OCI-LY1 (cell line): ENCODE measurements around the gene KCNK3.

Experiments
- H2AFZ ChIP-seq: fragments of 200-600 bp; sonication (generic), shearing (Covaris generic); 2 replicates; pipeline ENCODE4 v1.6.0; 2014; ENCODE audit warnings: antibody characterized with exemption, mild to moderate bottlenecking, low read length
- H3F3A ChIP-seq: fragments of 200-600 bp; sonication (generic), shearing (Covaris generic); 2 replicates; pipeline ENCODE4 v1.6.0; 2014; ENCODE audit warnings: mild to moderate bottlenecking, antibody characterized with exemption, low read length, moderate library complexity; ENCODE audit not compliant: insufficient read depth
- H3K27ac ChIP-seq: fragments of 200-600 bp; sonication (generic); 2 replicates; pipeline ENCODE4 v1.5.1; 2014; ENCODE audit warnings: low read length, mixed run types, mild to moderate bottlenecking, low read depth; ENCODE audit not compliant: poor library complexity, severe bottlenecking
- H3K27me3 ChIP-seq: fragments of 200-600 bp; sonication (generic); 2 replicates; pipeline ENCODE4 v1.6.0; 2014; ENCODE audit warnings: antibody characterized with exemption, mild to moderate bottlenecking, low read length, moderate library complexity; ENCODE audit not compliant: insufficient read depth
- H3K36me3 ChIP-seq: fragments of 200-600 bp; sonication (generic); 2 replicates; pipeline ENCODE4 v1.6.1; 2014; ENCODE audit warnings: mild to moderate bottlenecking, antibody characterized with exemption, low read length, moderate library complexity, mixed read lengths; ENCODE audit not compliant: insufficient read depth
- H3K4me1 ChIP-seq: fragments of 200-600 bp; sonication (generic); 2 replicates; pipeline ENCODE4 v1.5.1; 2014; ENCODE audit warnings: mild to moderate bottlenecking, low read length, moderate library complexity; ENCODE audit not compliant: insufficient read depth, severe bottlenecking
- H3K4me2 ChIP-seq: fragments of 200-600 bp; sonication (generic), shearing (Covaris generic); 2 replicates; pipeline ENCODE4 v1.6.1; 2014; ENCODE audit warnings: low read length
- H3K4me3 ChIP-seq: fragments of 200-600 bp; sonication (generic); 2 replicates; pipeline ENCODE4 v1.5.1; 2014; ENCODE audit warnings: low read length, low read depth, mild to moderate bottlenecking, mixed read lengths; ENCODE audit not compliant: poor library complexity, severe bottlenecking
- H3K79me2 ChIP-seq: fragments of 200-600 bp; shearing (Covaris generic); 2 replicates; pipeline ENCODE4 v1.6.1; 2016; ENCODE audit warnings: mixed run types, low read length, mixed read lengths; ENCODE audit not compliant: insufficient read depth
- H3K9ac ChIP-seq: fragments of 200-600 bp; sonication (generic), shearing (Covaris generic); 2 replicates; pipeline ENCODE4 v1.6.1; 2014; ENCODE audit warnings: mild to moderate bottlenecking, low read length, mixed read lengths
- H3K9me2 ChIP-seq: fragments of 200-600 bp; sonication (generic), shearing (Covaris generic); 2 replicates; pipeline ENCODE4 v1.6.1; 2014; ENCODE audit warnings: low read depth, mild to moderate bottlenecking, low read length, mixed read lengths
- H3K9me3 ChIP-seq: fragments of 200-600 bp; shearing (Covaris generic); 2 replicates; pipeline ENCODE4 v1.6.1; 2014; ENCODE audit warnings: low read length, mixed read lengths
- H4K20me1 ChIP-seq: fragments of 200-600 bp; sonication (generic), shearing (Covaris generic); 2 replicates; pipeline ENCODE4 v1.6.0; 2016; ENCODE audit warnings: mild to moderate bottlenecking, low read length; ENCODE audit not compliant: insufficient read depth
- CTCF ChIP-seq: fragments of 200-600 bp; sonication (generic), shearing (Covaris generic); IDR thresholded peaks from 2 replicates; pipeline ENCODE4 v1.5.1; 2017; ENCODE audit warnings: mild to moderate bottlenecking, antibody characterized with exemption, low read length, moderate library complexity, mixed read lengths
- EZH2 ChIP-seq: fragments of 200-600 bp; sonication (generic), shearing (Covaris generic); IDR thresholded peaks from 2 replicates; pipeline ENCODE4 v1.8.0; 2017; ENCODE audit warnings: borderline replicate concordance, mixed run types, mild to moderate bottlenecking, antibody characterized with exemption, low read length, moderate library complexity, mixed read lengths

The KCNK3 gene

DNA sequence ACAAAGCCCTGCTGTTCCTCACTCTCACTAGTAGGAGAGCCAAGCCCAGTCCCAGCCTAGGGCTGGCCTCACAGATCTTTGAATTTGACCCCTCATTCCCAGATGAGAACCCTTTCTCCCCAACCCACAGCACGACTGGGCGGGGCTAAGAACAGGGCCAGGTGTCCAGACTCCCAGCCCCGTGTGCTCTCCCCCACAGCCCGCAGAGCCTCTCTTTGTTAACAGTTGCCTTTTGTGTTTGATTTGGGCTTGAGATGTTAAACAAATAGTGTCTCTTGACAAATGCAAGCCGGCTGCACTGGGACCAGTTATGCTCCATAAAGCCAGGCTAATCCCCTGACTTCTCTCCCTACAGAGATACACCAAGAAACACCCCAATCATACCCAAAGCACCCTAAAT lies 4.7 kb upstream of the KCNK3 start:
- Histone ChIP-seq H3K27ac (no peak overlapping the region), H3K27me3 (0 out of 2 replicates have a peak, but pooled peaks cover 5% of the 10 kb centered on the region), H2AFZ (no peak overlapping the region), H3K36me3 (no peaks in the 10 kb centered on the region), H4K20me1 (no peaks in the 10 kb centered on the region), H3K4me1 (no peaks in the 10 kb centered on the region), H3K9me2 (no peaks in the 10 kb centered on the region), H3K79me2 (no peaks in the 10 kb centered on the region), H3K9me3 (no peaks in the 10 kb centered on the region), H3K9ac (no peak overlapping the region), H3K4me2 (no peak overlapping the region), H3F3A (no peaks in the 10 kb centered on the region), H3K4me3 (no peak overlapping the region)
- TF ChIP-seq EZH2 (no peak), CTCF (no peak)

DNA sequence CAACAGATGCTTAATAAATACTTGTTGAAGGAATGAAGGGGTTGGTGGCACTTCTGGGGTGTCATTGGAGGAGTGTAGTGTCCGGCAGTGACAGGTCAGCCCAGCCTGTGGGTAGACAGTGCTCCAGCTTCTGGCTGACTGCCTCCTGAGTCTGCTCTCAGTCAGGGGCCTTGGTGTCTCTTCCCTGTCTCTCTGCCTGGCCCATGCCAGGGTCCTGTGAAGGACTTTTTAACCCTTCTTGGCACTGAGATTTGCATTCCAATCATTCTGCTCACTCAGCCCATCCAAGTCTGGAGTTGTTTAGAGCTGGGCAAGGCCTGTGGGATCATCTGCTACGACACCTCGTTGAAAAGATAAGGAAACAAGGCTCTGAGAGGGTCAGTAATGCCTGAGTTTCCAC lies 1.4 kb upstream of the KCNK3 start:
- Histone ChIP-seq H3K9ac (no peak overlapping the region), H3K36me3 (no peaks in the 10 kb centered on the region), H3F3A (no peaks in the 10 kb centered on the region), H3K4me3 (no peak overlapping the region), H3K27me3 (0 out of 2 replicates have a peak, but pooled peaks cover 5% of the 10 kb centered on the region), H3K9me2 (no peaks in the 10 kb centered on the region), H3K79me2 (no peaks in the 10 kb centered on the region), H4K20me1 (no peaks in the 10 kb centered on the region), H3K4me1 (no peaks in the 10 kb centered on the region), H3K27ac (no peak overlapping the region), H3K4me2 (no peak overlapping the region), H2AFZ (no peak overlapping the region), H3K9me3 (no peaks in the 10 kb centered on the region)
- no peak for TF ChIP-seq EZH2
- TF ChIP-seq CTCF: no peak

DNA sequence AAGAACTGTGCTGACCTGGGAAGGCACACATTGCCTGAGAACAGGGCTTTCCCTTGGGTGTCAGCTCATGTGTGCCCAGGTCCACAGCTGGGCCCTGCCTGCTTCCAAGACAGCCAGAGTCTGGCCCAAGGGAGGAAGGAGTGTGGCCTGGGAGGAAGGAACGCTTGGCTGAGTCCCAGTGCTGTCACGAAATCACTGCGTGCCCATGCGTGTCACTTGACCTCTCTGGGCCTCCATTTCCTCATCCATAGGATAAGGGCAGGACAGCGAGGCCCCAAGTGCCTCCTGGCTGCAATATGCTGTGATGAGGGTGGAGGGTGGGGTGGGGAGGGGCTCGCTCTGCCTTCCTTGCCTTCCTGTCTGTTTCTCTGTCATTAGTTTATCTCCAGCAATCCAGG lies 642 bp upstream of the KCNK3 start:
- H3K4me1 ChIP-seq: no peaks in the 10 kb centered on the region
- no peak overlapping the region for H3K4me2 ChIP-seq
- H4K20me1 ChIP-seq: no peaks in the 10 kb centered on the region
- H3K36me3 ChIP-seq: no peaks in the 10 kb centered on the region
- TF ChIP-seq CTCF (no peak), EZH2 (no peak)
- no peak overlapping the region for H3K27ac ChIP-seq
- no peak overlapping the region for H2AFZ ChIP-seq
- H3K9ac ChIP-seq: no peak overlapping the region
- no peaks in the 10 kb centered on the region for H3K9me2 ChIP-seq
- H3K9me3 ChIP-seq: no peaks in the 10 kb centered on the region
- H3K27me3 ChIP-seq: 0 out of 2 replicates have a peak, but pooled peaks cover 5% of the 10 kb centered on the region
- H3K79me2 ChIP-seq: no peaks in the 10 kb centered on the region
- H3F3A ChIP-seq: no peaks in the 10 kb centered on the region
- no peak overlapping the region for H3K4me3 ChIP-seq
